GM12878 (cell line): Measurements from ENCODE around the gene URI1. TPM values are rescaled to one million over a fixed set of nuclear protein-coding genes. Genes with fewer than 3 reads are reported as not detected.

Experiments
- ATAC-seq: fragments of 200-7000 bp; cut with Tn5 transposase; 3 replicates; pipeline ENCODE4 v1.9.1; 2020; ENCODE audit warnings: mild to moderate bottlenecking, moderate library complexity
- BruUV-seq: library from RNA; stranded (reverse); fragments of 400-500 nt; replicated peaks from 2 replicates; lab custom pipeline; 2021; lab: Mats Ljungman, UMichigan
- CTCF ChIA-PET: fragments of 300-600 bp; sonication (Branson Sonifier 250); formaldehyde crosslinking; extraction: SDS; loops from one replicate; lab custom pipeline; 2021; ENCODE audit warnings: inconsistent platforms; lab: Yijun Ruan, JAX
- POLR2A ChIA-PET: fragments of 350-600 bp; formaldehyde crosslinking; extraction: SDS; loops from one replicate; lab custom pipeline; 2021; ENCODE audit warnings: inconsistent platforms; lab: Charles Lee
- RAD21 ChIA-PET: fragments of 300-600 bp; sonication (Branson Sonifier 250); formaldehyde crosslinking; loops from one replicate; lab custom pipeline; 2023; ENCODE audit warnings: antibody characterized with exemption; ENCODE audit not compliant: unreplicated experiment; lab: Charles Lee
- SMC1A ChIA-PET: fragments of 300-600 bp; sonication (Branson Sonifier 250); formaldehyde crosslinking; loops from one replicate; lab custom pipeline; 2023; ENCODE audit not compliant: unreplicated experiment, uncharacterized antibody; lab: Charles Lee
- DNase-seq: peaks from one replicate; pipeline ENCODE4 v3.0.0-alpha.2; 2011; ENCODE audit warnings: low read depth, low spot score
- FAIRE-seq: peaks from 3 replicates; lab custom pipeline; 2011; peaks lifted over from hg19 to GRCh38; lab: Jason Lieb, UNC
- H2AFZ ChIP-seq: 2 replicates; pipeline ENCODE4 v1.6.0; 2011; ENCODE audit warnings: low read depth, low read length, control low read depth; ENCODE audit not compliant: control insufficient read depth
- H3K27ac ChIP-seq: 2 replicates; pipeline ENCODE4 v1.5.1; 2011; ENCODE audit warnings: control low read depth; ENCODE audit not compliant: control insufficient read depth, insufficient read depth
- H3K27me3 ChIP-seq, 2 experiments: replicated peaks in 1 of 2; 2 replicates each; pipeline versions ENCODE4 v1.6.0 to v1.6.1; 2011; ENCODE audit warnings: low read length in 1 of 2; ENCODE audit not compliant: control insufficient read depth in 2 of 2, insufficient read depth in 2 of 2
- H3K36me3 ChIP-seq, 2 experiments: 2 replicates each; pipeline ENCODE4 v1.5.1; 2011; ENCODE audit warnings: low read length in 1 of 2; ENCODE audit not compliant: control insufficient read depth in 2 of 2, insufficient read depth in 2 of 2
- H3K4me1 ChIP-seq: 2 replicates; pipeline ENCODE4 v1.6.1; 2011; ENCODE audit warnings: mild to moderate bottlenecking, low read length, moderate library complexity, mixed read lengths; ENCODE audit not compliant: control insufficient read depth, insufficient read depth
- H3K4me2 ChIP-seq: 2 replicates; pipeline ENCODE4 v1.6.0; 2011; ENCODE audit warnings: control low read depth; ENCODE audit not compliant: control insufficient read depth, insufficient read depth
- H3K4me3 ChIP-seq: fragments of 200-600 bp; sonication (generic); 2 replicates; pipeline ENCODE4 v1.5.1; 2016
- H3K79me2 ChIP-seq: 2 replicates; pipeline ENCODE4 v1.6.0; 2011; ENCODE audit warnings: low read length; ENCODE audit not compliant: control insufficient read depth, insufficient read depth
- H3K9ac ChIP-seq: 2 replicates; pipeline ENCODE4 v1.8.0; 2011; ENCODE audit warnings: low read length, control low read depth, mixed read lengths; ENCODE audit not compliant: control insufficient read depth, insufficient read depth
- H3K9me3 ChIP-seq: replicated peaks from 3 replicates; pipeline ENCODE4 v1.5.1; 2011; ENCODE audit warnings: mild to moderate bottlenecking, low read length; ENCODE audit not compliant: control insufficient read depth, insufficient read depth
- H4K20me1 ChIP-seq: 2 replicates; pipeline ENCODE4 v1.6.0; 2011; ENCODE audit not compliant: control insufficient read depth, insufficient read depth
- CEBPZ ChIP-seq: fragments of 150-350 bp; IDR thresholded peaks from 2 replicates; pipeline ENCODE4 v1.6.1; 2016; ENCODE audit warnings: low read depth, low read length
- EED ChIP-seq: sonication (generic); IDR thresholded peaks from 2 replicates; pipeline ENCODE4 v1.6.1; 2016; ENCODE audit warnings: antibody characterized with exemption, low read depth
- GABPA ChIP-seq: IDR thresholded peaks from 2 replicates; pipeline ENCODE4 v1.6.1; 2014; ENCODE audit warnings: antibody characterized with exemption, low read depth, mild to moderate bottlenecking, inconsistent platforms
- GATAD2B ChIP-seq: fragments of 450-650 bp; conservative IDR thresholded peaks from 2 replicates; pipeline ENCODE4 v1.6.1; 2017; ENCODE audit warnings: low read depth, mild to moderate bottlenecking, moderate library complexity
- IKZF2 ChIP-seq, 2 experiments: fragments of 450-650 bp; IDR thresholded peaks; 2 replicates each; pipeline ENCODE4 v1.6.1; 2017; ENCODE audit warnings: mild to moderate bottlenecking in 2 of 2, moderate library complexity in 2 of 2
- JUND ChIP-seq: IDR thresholded peaks from 2 replicates; pipeline ENCODE4 v1.6.1; 2012; ENCODE audit warnings: low read depth, mild to moderate bottlenecking, low read length, improper control_type of control experiment, moderate library complexity
- KLF5 ChIP-seq: fragments of 450-650 bp; IDR thresholded peaks from 2 replicates; pipeline ENCODE4 v1.6.1; 2014; ENCODE audit warnings: mild to moderate bottlenecking; ENCODE audit not compliant: partially characterized antibody
- NFIC ChIP-seq: IDR thresholded peaks from 2 replicates; pipeline ENCODE4 v1.6.1; 2012; ENCODE audit warnings: low read depth, mild to moderate bottlenecking, inconsistent platforms, low read length, moderate library complexity
- NRF1 ChIP-seq: conservative IDR thresholded peaks from 2 replicates; pipeline ENCODE4 v1.6.1; 2011; ENCODE audit warnings: mild to moderate bottlenecking, low read depth, low read length, improper control_type of control experiment
- PAX5 ChIP-seq: IDR thresholded peaks from 2 replicates; pipeline ENCODE4 v1.6.1; 2011; ENCODE audit warnings: low read depth, low read length, borderline replicate concordance
- RAD21 ChIP-seq: IDR thresholded peaks from 2 replicates; pipeline ENCODE4 v1.6.1; 2011; ENCODE audit warnings: mild to moderate bottlenecking, low read depth, low read length, moderate library complexity; ENCODE audit not compliant: insufficient read depth
- RCOR1 ChIP-seq: conservative IDR thresholded peaks from 2 replicates; pipeline ENCODE4 v1.6.1; 2012; ENCODE audit warnings: low read depth, low read length, improper control_type of control experiment
- SIX5 ChIP-seq: IDR thresholded peaks from 2 replicates; pipeline ENCODE4 v1.6.1; 2011; ENCODE audit warnings: mild to moderate bottlenecking, low read depth, low read length, moderate library complexity; ENCODE audit not compliant: severe bottlenecking
- TCF3 ChIP-seq: IDR thresholded peaks from 2 replicates; pipeline ENCODE4 v1.6.1; 2012; ENCODE audit warnings: low read depth, mild to moderate bottlenecking, low read length, borderline replicate concordance; ENCODE audit not compliant: insufficient read depth
- WGBS: methylation state at CpG from one replicate; pipeline ENCODE4 v1.1.6; 2016; ENCODE audit warnings: low lambda C conversion rate; ENCODE audit not compliant: insufficient replicate concordance, insufficient coverage; ENCODE audit errors: missing lambda C conversion rate; 5-methylcytosine and 5-hydroxymethylcytosine counted together
- in situ Hi-C: fragments of 300-500 bp; cut with MboI; formaldehyde crosslinking; loops from 9 replicates; pipeline ENCODE4 v1.14.3; 2018; ENCODE audit warnings: mixed read lengths
- intact Hi-C: fragments of 100-400 bp; cut with micrococcal nuclease; formaldehyde crosslinking; loops from one replicate; pipeline ENCODE4 v1.14.2; 2022; ENCODE audit not compliant: unreplicated experiment
- polyA plus RNA-seq, 11 experiments: library from polyadenylated mRNA; depleted of rRNA in 4 of 11; unstranded in 6 of 11; stranded (reverse) in 5 of 11; fragments of >200 nt; fragmentation: Nextera tagmentation in 4 of 11; fragmentation: Illumina TruSeq in 1 of 11; extraction: Ambion mirVana in 4 of 11; extraction: Trizol in 1 of 11; gene quantifications; 1 replicate in 1 of 11; 2 replicates in 10 of 11; pipeline versions ENCODE4 v1.2.1 to v1.2.3, GENCODE V29; 2011 to 2016; ENCODE audit warnings: inconsistent platforms in 2 of 11, missing spikeins in 2 of 11, low read depth in 1 of 11
- total RNA-seq, 4 experiments: library from RNA; depleted of rRNA in 3 of 4; stranded (reverse); fragments of >200 nt in 3 of 4; fragmentation: Illumina TruSeq in 1 of 4; extraction: Trizol in 1 of 4; gene quantifications; 2 replicates each; pipeline versions ENCODE4 v1.2.1 to v1.2.3, GENCODE V29; 2013 to 2021

The URI1 gene
- total and polyA plus RNA-seq, 10 of the 15 experiments (the other 5 are each of a cell fraction or from before 2014, with no cell fraction given) = 15.2 to 94.2 (median 47.9) TPM

GRCh38 chr19:30062907-30063649 lies 121.0 kb downstream of the URI1 start:
- intact Hi-C loops = no loop called here

More at GRCh38 chr19:30062907-30063649, 121.0 kb downstream of the URI1 start:
- no peaks in the 10 kb centered on the region; the same call in 1 of the 2 replicates for H4K20me1 ChIP-seq
- POLR2A ChIA-PET = no interaction called here
- ATAC-seq (no peak), FAIRE-seq (no peak)
- no peaks in the 10 kb centered on the region for H3K4me1 ChIP-seq
- H3K36me3 ChIP-seq = no peaks in the 10 kb centered on the region
- H3K27ac ChIP-seq = no peak overlapping the region
- in situ Hi-C loops = no loop called here
- CTCF ChIA-PET = no interaction called here
- no peak for TF ChIP-seq RAD21
- TF ChIP-seq NRF1 = no peak
- TF ChIP-seq GABPA = no peak
- TF ChIP-seq IKZF2 (IDR thresholded peaks at IDR 0.05) = no peak
- TF ChIP-seq TCF3 = no peak
- TF ChIP-seq RCOR1 = no peak
- no peak for TF ChIP-seq PAX5
- no peak for TF ChIP-seq JUND
- no peak for TF ChIP-seq KLF5
- no peak for TF ChIP-seq SIX5
- no peak for TF ChIP-seq NFIC
- no peak for TF ChIP-seq EED
- no peak for TF ChIP-seq CEBPZ
- no peak for TF ChIP-seq GATAD2B
- TF ChIP-seq, all 136 proteins: peak for 0
- Histone ChIP-seq H3K4me2 (no peak overlapping the region), H3K4me3 (no peak overlapping the region), H2AFZ (no peak overlapping the region), H3K27me3 (no peaks in the 10 kb centered on the region; a peak in 2 of 4 replicates), H3K9me3 (no peaks in the 10 kb centered on the region), H3K9ac (no peak overlapping the region), H3K79me2 (no peaks in the 10 kb centered on the region)
- RAD21 ChIA-PET = no interaction called here
- no TSS peak for BruUV-seq
- SMC1A ChIA-PET = no interaction called here
- DNase-seq = no peak
- WGBS = 33% methylated on average over 9 of the region's 11 CpGs
